CD14-positive monocyte (primary cell): ENCODE results near the gene ANKRD44. TPM values are rescaled to one million over a fixed set of nuclear protein-coding genes. Genes with fewer than 3 reads are reported as not detected.

ENCODE experiments used
- DNase-seq, 3 donors: peaks; one replicate each; pipeline ENCODE4 v3.0.0-alpha.2; 2011 to 2022
- H2AFZ ChIP-seq: 2 replicates; pipeline ENCODE4 v1.6.0; 2012; ENCODE audit warnings: mild to moderate bottlenecking, low read depth, low read length, inconsistent platforms; ENCODE audit not compliant: insufficient read depth, poor library complexity, severe bottlenecking
- H3K27ac ChIP-seq, 2 donors: 1 replicate in 1 of 2; 2 replicates in 1 of 2; pipeline ENCODE4 v1.5.1; 2012 to 2013; ENCODE audit warnings: low read length in 2 of 2, control low read depth in 1 of 2, inconsistent platforms in 1 of 2, low read depth in 1 of 2, mild to moderate bottlenecking in 1 of 2
- H3K27me3 ChIP-seq, 2 donors: one replicate each; pipeline versions ENCODE4 v1.6.0 to v1.6.1; 2011 to 2013; ENCODE audit warnings: low read length in 2 of 2; ENCODE audit not compliant: control insufficient read depth in 2 of 2, insufficient read depth in 2 of 2
- H3K36me3 ChIP-seq, 2 donors: replicated peaks in 1 of 2; 1 replicate in 1 of 2; 2 replicates in 1 of 2; pipeline versions ENCODE4 v1.5.1 to v1.6.1; 2012 to 2013; ENCODE audit warnings: low read length in 2 of 2, control low read depth in 1 of 2, inconsistent platforms in 1 of 2, mild to moderate bottlenecking in 1 of 2; ENCODE audit not compliant: insufficient read depth in 2 of 2, control insufficient read depth in 1 of 2
- H3K4me1 ChIP-seq, 2 donors: 1 replicate in 1 of 2; 2 replicates in 1 of 2; pipeline versions ENCODE4 v1.5.1 to v1.6.1; 2012 to 2013; ENCODE audit warnings: low read length in 2 of 2, control low read depth in 1 of 2, inconsistent platforms in 1 of 2, mild to moderate bottlenecking in 1 of 2, moderate library complexity in 1 of 2; ENCODE audit not compliant: insufficient read depth in 2 of 2, control insufficient read depth in 1 of 2
- H3K4me2 ChIP-seq: replicated peaks from 2 replicates; pipeline ENCODE3; 2012; ENCODE audit warnings: low read length, moderate library complexity, mild to moderate bottlenecking; ENCODE audit not compliant: poor library complexity, severe bottlenecking; ENCODE audit errors: extremely low read depth
- H3K4me3 ChIP-seq, 3 experiments: fragments of 200-600 bp in 1 of 3; sonication (generic) in 1 of 3; replicated peaks in 1 of 3; 1 replicate in 2 of 3; 2 replicates in 1 of 3; pipeline ENCODE4 v1.5.1; 2011 to 2013; ENCODE audit warnings: low read length in 3 of 3, mild to moderate bottlenecking in 3 of 3, control low read depth in 2 of 3, low read depth in 2 of 3, inconsistent platforms in 1 of 3, moderate library complexity in 1 of 3
- H3K79me2 ChIP-seq: 2 replicates; pipeline ENCODE4 v1.6.0; 2012; ENCODE audit warnings: mild to moderate bottlenecking, control low read depth, inconsistent platforms, low read length, moderate library complexity; ENCODE audit not compliant: insufficient read depth
- H3K9ac ChIP-seq: 2 replicates; pipeline ENCODE4 v1.6.0; 2017; ENCODE audit warnings: low read length, mild to moderate bottlenecking; ENCODE audit not compliant: insufficient read depth, poor library complexity, severe bottlenecking
- H3K9me3 ChIP-seq, 2 donors: replicated peaks in 1 of 2; 1 replicate in 1 of 2; 2 replicates in 1 of 2; pipeline versions ENCODE4 v1.5.1 to v1.6.1; 2012 to 2013; ENCODE audit warnings: low read length in 2 of 2, control low read depth in 1 of 2; ENCODE audit not compliant: control insufficient read depth in 1 of 2, insufficient read depth in 1 of 2
- H4K20me1 ChIP-seq: 2 replicates; pipeline ENCODE4 v1.6.0; 2012; ENCODE audit warnings: mild to moderate bottlenecking, low read length, control low read depth, moderate library complexity; ENCODE audit not compliant: insufficient read depth
- H3K27ac Mint-ChIP-seq, 7 donors: one replicate each; pipeline ENCODE4 v1.8.0; 2020; ENCODE audit warnings: mild to moderate bottlenecking in 7 of 7, mixed read lengths in 7 of 7, moderate library complexity in 6 of 7, inconsistent platforms in 2 of 7
- H3K27me3 Mint-ChIP-seq, 3 donors: one replicate each; pipeline ENCODE4 v1.8.0; 2021 to 2022; ENCODE audit warnings: low read depth in 3 of 3, mild to moderate bottlenecking in 3 of 3, mixed read lengths in 3 of 3, moderate library complexity in 3 of 3, inconsistent platforms in 1 of 3
- H3K36me3 Mint-ChIP-seq, 2 donors: one replicate each; pipeline ENCODE4 v1.8.0; 2020; ENCODE audit warnings: mixed read lengths in 2 of 2, inconsistent platforms in 1 of 2, mild to moderate bottlenecking in 1 of 2
- H3K4me1 Mint-ChIP-seq: one replicate; pipeline ENCODE4 v1.8.0; 2020; ENCODE audit warnings: mild to moderate bottlenecking, mixed read lengths
- H3K4me3 Mint-ChIP-seq, 2 donors: one replicate each; pipeline ENCODE4 v1.8.0; 2020; ENCODE audit warnings: mild to moderate bottlenecking in 2 of 2, mixed read lengths in 2 of 2, moderate library complexity in 1 of 2
- H3K9me3 Mint-ChIP-seq, 7 donors: one replicate each; pipeline ENCODE4 v1.8.0; 2020 to 2022; ENCODE audit warnings: mixed read lengths in 7 of 7, mild to moderate bottlenecking in 6 of 7, moderate library complexity in 6 of 7, inconsistent platforms in 2 of 7
- CTCF ChIP-seq: fragments of 200-600 bp; IDR thresholded peaks from one replicate; pipeline ENCODE4 v1.8.0; 2022; ENCODE audit warnings: antibody characterized with exemption, mild to moderate bottlenecking
- WGBS: methylation state at CpG from one replicate; pipeline ENCODE4 v1.1.5; 2013; ENCODE audit warnings: missing lambda C conversion rate; ENCODE audit not compliant: insufficient coverage; 5-methylcytosine and 5-hydroxymethylcytosine counted together
- intact Hi-C, 2 donors: fragments of 100-400 bp; cut with micrococcal nuclease; formaldehyde crosslinking; loops; one replicate each; pipeline versions ENCODE4 v1.15.0 to v1.15.1; 2023
- polyA plus RNA-seq, 3 donors: library from polyadenylated mRNA; depleted of rRNA in 1 of 3; unstranded in 2 of 3; stranded (reverse) in 1 of 3; fragments of 300-500 nt in 2 of 3; fragments of >200 nt in 1 of 3; fragmentation: Illumina TruSeq in 2 of 3; gene quantifications; 1 replicate in 2 of 3; 2 replicates in 1 of 3; pipeline ENCODE4 v1.2.3, GENCODE V29; 2012 to 2021

Gene ANKRD44
- polyA plus RNA-seq, 3 donors = 55.7 to 91.9 (median 64.9) TPM

GRCh38 chr2:197102231-197102630, 208.3 kb downstream of the ANKRD44 start:
- H3K9me3 Mint-ChIP-seq = no peaks in the 10 kb centered on the region
- Histone ChIP-seq H3K36me3 (peaks cover 66 to 95% of the 10 kb centered on the region in 2 donors), H3K27me3 (no peaks in the 10 kb centered on the region), H3K4me3 (no peak overlapping the region), H3K9ac (no peak overlapping the region), H3K4me2 (no peak overlapping the region), H3K79me2 (no peaks in the 10 kb centered on the region), H4K20me1 (peaks cover 30% of the 10 kb centered on the region), H2AFZ (no peak overlapping the region), H3K27ac (no peak overlapping the region), H3K9me3 (no peaks in the 10 kb centered on the region), H3K4me1 (no peaks in the 10 kb centered on the region)
- TF ChIP-seq CTCF = no peak
- peaks cover 70 to 91% of the 10 kb centered on the region in 2 donors for H3K36me3 Mint-ChIP-seq
- intact Hi-C loops = no loop called here
- DNase-seq = no peak
- peaks cover 0 to 3% (median 0%) of the 10 kb centered on the region in 3 donors for H3K27me3 Mint-ChIP-seq
- H3K4me1 Mint-ChIP-seq = no peaks in the 10 kb centered on the region
- no CpG with 5 or more reads among the region's 1 CpG for WGBS
- no peak overlapping the region for H3K4me3 Mint-ChIP-seq
- no peak overlapping the region for H3K27ac Mint-ChIP-seq

DNA sequence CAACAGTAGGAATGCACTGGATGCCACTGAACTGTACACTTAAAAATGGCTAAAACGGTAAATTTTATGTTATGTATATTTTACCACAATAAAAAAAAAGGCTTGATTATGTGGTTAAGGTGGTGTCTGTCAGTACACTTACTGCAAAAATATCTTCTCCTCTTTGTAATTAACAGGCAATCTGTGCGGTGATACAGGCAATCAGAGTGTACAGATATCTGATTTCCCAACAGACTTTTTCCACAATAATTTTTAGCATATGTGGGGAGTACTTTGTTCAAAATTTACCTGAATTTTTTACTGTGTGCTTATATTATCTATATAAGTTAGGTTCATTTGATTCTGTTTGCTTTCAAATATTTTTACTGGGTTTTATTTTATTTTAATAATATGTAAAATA, 209.1 kb downstream of the ANKRD44 start:
- Histone ChIP-seq H3K27ac (no peak overlapping the region), H3K9ac (no peak overlapping the region), H3K79me2 (no peaks in the 10 kb centered on the region), H3K4me2 (no peak overlapping the region), H3K36me3 (peaks cover 64 to 96% of the 10 kb centered on the region in 2 donors), H3K27me3 (no peaks in the 10 kb centered on the region), H4K20me1 (peaks cover 29% of the 10 kb centered on the region), H2AFZ (no peak overlapping the region), H3K4me3 (no peak overlapping the region), H3K9me3 (no peaks in the 10 kb centered on the region), H3K4me1 (no peaks in the 10 kb centered on the region)
- DNase-seq = no peak
- WGBS = no CpG with 5 or more reads among the region's 2 CpGs
- intact Hi-C loops = no loop called here
- Mint-ChIP-seq H3K4me1 (no peaks in the 10 kb centered on the region), H3K27ac (no peak overlapping the region), H3K4me3 (no peak overlapping the region), H3K36me3 (peaks cover 70 to 88% of the 10 kb centered on the region in 2 donors), H3K27me3 (peaks cover 0 to 2% (median 0%) of the 10 kb centered on the region in 3 donors), H3K9me3 (no peaks in the 10 kb centered on the region)
- TF ChIP-seq CTCF = no peak
